Sigmoid colon (tissue), 3 donors: ENCODE results near the gene CD52.
"Not testable (repeated sequence)": the region's sequence is repeated elsewhere in the genome, so short reads cannot be mapped to it uniquely, and the experiment has no call there.

Experiments
- POLR2A ChIP-seq, 2 donors: fragments of 450-650 bp; IDR thresholded peaks; one replicate each; pipeline ENCODE4 v1.6.1; 2016; ENCODE audit warnings: antibody characterized with exemption in 2 of 2, mild to moderate bottlenecking in 2 of 2, moderate library complexity in 2 of 2
- TF ChIP-seq, protein P1 (sequence below), 4 experiments: fragments of 450-650 bp in 3 of 4; fragments of 200-600 bp in 1 of 4; IDR thresholded peaks; one replicate each; pipeline ENCODE4 v1.5.1; 2016 to 2019; ENCODE audit warnings: antibody characterized with exemption in 4 of 4, mild to moderate bottlenecking in 3 of 4, moderate library complexity in 2 of 4

GRCh38 chr1:26292735-26293134, 25.0 kb upstream of the CD52 start:
- TF ChIP-seq, protein P1, sequence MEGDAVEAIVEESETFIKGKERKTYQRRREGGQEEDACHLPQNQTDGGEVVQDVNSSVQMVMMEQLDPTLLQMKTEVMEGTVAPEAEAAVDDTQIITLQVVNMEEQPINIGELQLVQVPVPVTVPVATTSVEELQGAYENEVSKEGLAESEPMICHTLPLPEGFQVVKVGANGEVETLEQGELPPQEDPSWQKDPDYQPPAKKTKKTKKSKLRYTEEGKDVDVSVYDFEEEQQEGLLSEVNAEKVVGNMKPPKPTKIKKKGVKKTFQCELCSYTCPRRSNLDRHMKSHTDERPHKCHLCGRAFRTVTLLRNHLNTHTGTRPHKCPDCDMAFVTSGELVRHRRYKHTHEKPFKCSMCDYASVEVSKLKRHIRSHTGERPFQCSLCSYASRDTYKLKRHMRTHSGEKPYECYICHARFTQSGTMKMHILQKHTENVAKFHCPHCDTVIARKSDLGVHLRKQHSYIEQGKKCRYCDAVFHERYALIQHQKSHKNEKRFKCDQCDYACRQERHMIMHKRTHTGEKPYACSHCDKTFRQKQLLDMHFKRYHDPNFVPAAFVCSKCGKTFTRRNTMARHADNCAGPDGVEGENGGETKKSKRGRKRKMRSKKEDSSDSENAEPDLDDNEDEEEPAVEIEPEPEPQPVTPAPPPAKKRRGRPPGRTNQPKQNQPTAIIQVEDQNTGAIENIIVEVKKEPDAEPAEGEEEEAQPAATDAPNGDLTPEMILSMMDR (IDR thresholded peaks at IDR 0.05) = not testable (repeated sequence)
- not testable (repeated sequence) for TF ChIP-seq POLR2A (IDR thresholded peaks at IDR 0.05)
